Measurements from ENCODE around the gene MRPS16.
"Not testable (repeated sequence)": the region's sequence is repeated elsewhere in the genome, so short reads cannot be mapped to it uniquely, and the experiment has no call there.

The MRPS16 gene

GRCh38 chr10:73252445-73253224 is at the start of gene MRPS16:
TSS of gene MRPS16 (minus strand) at chr10:73252644. CDS start at chr10:73252482, 162 bp downstream.
- peak; percentile 93 for DNase-seq

GRCh38 chr10:73296946-73297345 is 44.5 kb upstream of the MRPS16 start:
- no peak for DNase-seq

- no peak for DNase-seq
Measured at GRCh38 chr10:73293461-73293860, 41.0 kb upstream of the MRPS16 start.

GRCh38 chr10:73289958-73290357 is 37.5 kb upstream of the MRPS16 start:
- DNase-seq: no peak

GRCh38 chr10:73287441-73287840 is 35.0 kb upstream of the MRPS16 start:
- DNase-seq: no peak

- no peak for DNase-seq
Measured at GRCh38 chr10:73281097-73281496, 28.7 kb upstream of the MRPS16 start.

GRCh38 chr10:73264423-73264822 is 12.0 kb upstream of the MRPS16 start:
- no peak for DNase-seq

GRCh38 chr10:73263693-73264347 is 11.4 kb upstream of the MRPS16 start:
- no peak for DNase-seq

- DNase-seq: no peak
Measured at GRCh38 chr10:73262880-73263555, 10.6 kb upstream of the MRPS16 start.

- DNase-seq: no peak
Measured at GRCh38 chr10:73262105-73262730, 9.8 kb upstream of the MRPS16 start.

- DNase-seq: no peak
Measured at GRCh38 chr10:73261362-73261995, 9.0 kb upstream of the MRPS16 start.

- DNase-seq: not testable (repeated sequence)
Measured at GRCh38 chr10:73258612-73259011, 6.2 kb upstream of the MRPS16 start.

GRCh38 chr10:73253225-73253555 is 746 bp upstream of the MRPS16 start:
- peak; percentile 31 for DNase-seq

GRCh38 chr10:73251683-73252444 is 580 bp downstream of the MRPS16 start:
- no peak for DNase-seq

- DNase-seq: no peak
Measured at GRCh38 chr10:73248259-73248724, 4.2 kb downstream of the MRPS16 start.

GRCh38 chr10:73247509-73248258 is 4.8 kb downstream of the MRPS16 start:
- DNase-seq: no peak

GRCh38 chr10:73246646-73247508 is 5.6 kb downstream of the MRPS16 start, which contains the start of gene DNAJC9:
TSS of gene DNAJC9 (minus strand) at chr10:73247255. CDS start at chr10:73247189, 66 bp downstream.
- DNase-seq: peak; percentile 88

- no peak for DNase-seq
Measured at GRCh38 chr10:73246322-73246645, 6.2 kb downstream of the MRPS16 start.

GRCh38 chr10:73244866-73245477 is 7.5 kb downstream of the MRPS16 start:
- no peak for DNase-seq

- DNase-seq: no peak
Measured at GRCh38 chr10:73239908-73240307, 12.5 kb downstream of the MRPS16 start.
